Cardiac fibroblast (primary cell): Measurements from ENCODE around the gene XRRA1.

ENCODE experiments used
- DNase-seq, 2 donors: peaks; one replicate each; pipeline versions ENCODE4 v3.0.0 to v3.0.0-alpha.2; 2010; ENCODE audit warnings: low read depth in 2 of 2
- H3K4me3 ChIP-seq, 2 donors: replicated peaks in 1 of 2; 1 replicate in 1 of 2; 2 replicates in 1 of 2; pipeline ENCODE4 v1.5.1; 2011; ENCODE audit warnings: low read depth in 2 of 2, low read length in 2 of 2, mild to moderate bottlenecking in 2 of 2, moderate library complexity in 1 of 2
- TF ChIP-seq, protein P1 (sequence below): IDR thresholded peaks from one replicate; pipeline ENCODE4 v1.5.1; 2011; ENCODE audit warnings: low read depth, mild to moderate bottlenecking, low read length, inconsistent platforms

Gene XRRA1

DNA sequence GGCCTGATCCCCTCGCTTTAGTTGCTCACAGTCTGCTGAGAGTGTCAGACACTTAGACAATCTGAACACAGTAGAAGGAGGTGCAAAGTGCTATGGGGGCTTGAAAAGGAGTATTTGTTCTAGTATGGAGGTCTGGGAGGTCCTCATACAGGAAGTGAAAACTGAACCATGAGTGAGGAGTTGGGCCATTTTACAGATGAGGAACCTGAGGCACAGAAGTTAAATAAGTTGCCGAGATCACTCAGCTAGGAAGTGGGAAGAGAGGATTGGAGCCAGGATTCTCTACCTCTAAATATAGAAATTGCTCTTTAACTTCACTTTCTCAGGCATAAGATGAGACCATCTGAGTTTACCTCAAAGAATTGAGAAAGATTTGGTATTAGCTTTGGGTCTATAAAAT is 35.8 kb upstream of the XRRA1 start:
- H3K4me3 ChIP-seq = no peak overlapping the region
- TF ChIP-seq, protein P1, sequence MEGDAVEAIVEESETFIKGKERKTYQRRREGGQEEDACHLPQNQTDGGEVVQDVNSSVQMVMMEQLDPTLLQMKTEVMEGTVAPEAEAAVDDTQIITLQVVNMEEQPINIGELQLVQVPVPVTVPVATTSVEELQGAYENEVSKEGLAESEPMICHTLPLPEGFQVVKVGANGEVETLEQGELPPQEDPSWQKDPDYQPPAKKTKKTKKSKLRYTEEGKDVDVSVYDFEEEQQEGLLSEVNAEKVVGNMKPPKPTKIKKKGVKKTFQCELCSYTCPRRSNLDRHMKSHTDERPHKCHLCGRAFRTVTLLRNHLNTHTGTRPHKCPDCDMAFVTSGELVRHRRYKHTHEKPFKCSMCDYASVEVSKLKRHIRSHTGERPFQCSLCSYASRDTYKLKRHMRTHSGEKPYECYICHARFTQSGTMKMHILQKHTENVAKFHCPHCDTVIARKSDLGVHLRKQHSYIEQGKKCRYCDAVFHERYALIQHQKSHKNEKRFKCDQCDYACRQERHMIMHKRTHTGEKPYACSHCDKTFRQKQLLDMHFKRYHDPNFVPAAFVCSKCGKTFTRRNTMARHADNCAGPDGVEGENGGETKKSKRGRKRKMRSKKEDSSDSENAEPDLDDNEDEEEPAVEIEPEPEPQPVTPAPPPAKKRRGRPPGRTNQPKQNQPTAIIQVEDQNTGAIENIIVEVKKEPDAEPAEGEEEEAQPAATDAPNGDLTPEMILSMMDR = no peak
- DNase-seq = no peak

DNA sequence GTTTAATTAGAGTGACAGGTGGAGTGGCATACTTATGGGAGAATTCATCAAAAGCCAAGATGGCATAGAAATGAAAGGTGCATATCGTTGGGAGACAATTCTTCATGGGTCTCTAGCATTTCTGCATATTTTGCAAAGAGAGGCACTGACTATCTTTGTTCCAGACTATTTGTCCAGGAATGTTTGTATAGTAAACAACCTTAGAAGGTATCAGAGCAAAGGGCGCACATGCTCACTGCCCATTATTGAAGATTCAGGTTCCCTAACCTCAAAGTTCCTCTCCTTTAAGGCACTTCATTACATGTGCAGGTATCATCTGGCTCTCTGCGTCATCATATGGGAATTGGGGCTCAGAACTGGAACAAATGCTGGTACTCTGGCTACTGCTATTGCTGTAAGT is 35.2 kb upstream of the XRRA1 start:
- no peak overlapping the region for H3K4me3 ChIP-seq
- TF ChIP-seq, protein P1 = no peak
- no peak for DNase-seq

DNA sequence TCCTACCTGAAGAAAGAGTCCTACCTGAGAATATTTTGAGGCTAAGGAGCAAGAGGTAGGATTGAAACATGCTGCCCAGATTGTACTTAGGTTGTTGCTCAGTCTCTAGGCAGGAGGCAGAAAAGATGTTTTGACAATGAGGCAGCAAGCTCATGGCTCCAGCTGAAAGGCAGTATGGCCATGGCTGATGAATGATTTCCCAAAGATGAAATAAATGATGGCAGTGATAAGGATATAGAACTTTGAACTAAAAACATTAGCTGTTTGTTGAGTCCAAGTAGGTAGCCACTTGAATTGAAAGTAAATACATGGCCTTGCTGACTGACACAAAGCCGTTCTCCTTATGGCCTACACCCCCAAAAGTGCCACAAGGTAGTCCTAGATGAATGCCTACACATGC is 33.0 kb upstream of the XRRA1 start:
- DNase-seq = no peak
- TF ChIP-seq, protein P1 = no peak
- no peak overlapping the region for H3K4me3 ChIP-seq

DNA sequence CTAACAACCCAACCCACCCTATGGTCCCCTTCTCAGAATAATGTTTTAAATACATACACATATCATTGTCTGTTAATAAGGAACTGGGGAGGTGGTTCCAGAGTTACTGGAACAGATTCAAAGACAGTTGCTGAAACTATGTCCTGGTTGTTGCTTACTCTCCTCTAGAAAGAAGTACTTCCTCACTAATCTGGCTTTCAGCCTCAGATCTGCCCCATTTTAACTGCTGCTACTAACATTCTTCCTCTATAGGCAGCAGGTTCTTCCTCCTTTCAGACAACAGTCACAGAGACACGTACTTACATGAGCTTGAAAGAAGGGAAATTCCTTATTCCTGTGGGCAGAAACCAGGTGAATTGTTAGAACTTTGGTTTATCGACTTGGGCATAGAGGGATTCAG is 31.7 kb upstream of the XRRA1 start:
- no peak overlapping the region for H3K4me3 ChIP-seq
- TF ChIP-seq, protein P1 = no peak
- DNase-seq = no peak

DNA sequence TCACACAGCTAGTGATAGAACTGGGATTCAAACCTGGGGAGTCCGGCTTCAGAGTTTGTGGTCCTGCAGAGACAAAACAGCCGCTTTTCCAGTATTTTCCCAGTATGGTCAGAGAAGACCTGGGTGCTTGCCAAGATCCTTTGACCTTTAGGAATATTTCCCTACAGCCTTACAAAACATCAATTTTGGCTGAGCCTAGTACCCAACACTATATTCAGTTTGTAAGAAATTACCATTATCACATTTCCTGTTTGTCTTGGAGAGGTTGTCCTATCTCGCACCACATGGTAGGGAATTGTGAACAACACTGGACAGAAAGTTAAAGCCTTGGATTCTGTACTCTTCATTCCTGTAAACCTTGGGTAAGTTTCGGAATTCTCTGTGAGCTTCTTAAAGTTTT is 29.1 kb upstream of the XRRA1 start:
- H3K4me3 ChIP-seq = no peak overlapping the region
- TF ChIP-seq, protein P1 = no peak
- DNase-seq = peak in 1 of 2 donors; percentile 58

DNA sequence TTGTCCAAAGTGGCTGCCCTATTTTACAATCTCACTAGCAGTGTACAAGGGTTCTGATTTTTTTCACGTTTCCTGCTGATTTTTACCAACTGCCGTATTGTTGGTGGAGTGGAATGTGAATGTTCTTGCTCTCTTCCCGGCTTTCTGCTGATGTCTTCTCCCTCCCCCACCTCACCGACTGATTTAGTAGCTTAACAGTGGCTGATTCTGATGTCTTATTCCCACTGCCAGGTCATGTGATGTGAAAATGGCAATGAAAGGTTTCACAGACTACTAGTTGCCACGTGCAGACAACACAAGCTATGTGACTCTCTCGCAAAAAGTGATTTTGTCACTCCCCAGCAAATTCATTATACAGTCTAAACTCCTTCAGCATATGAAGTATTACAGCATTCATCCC is 22.5 kb upstream of the XRRA1 start:
- no peak overlapping the region for H3K4me3 ChIP-seq

More for the DNA sequence above, 22.5 kb upstream of the XRRA1 start:
- peak in 1 of 2 donors; percentile 16 for DNase-seq
- TF ChIP-seq, protein P1 = no peak
